NCI-H1694 (cell line): Measurements from ENCODE around the gene ZFHX3.
A peak's percentile ranks its signal among the peaks of the same experiment; 100 is the strongest.

Source experiments
- DNase-seq: peaks from one replicate; lab custom pipeline; 2025; lab: John Stamatoyannopoulos, UW

Gene ZFHX3

DNA sequence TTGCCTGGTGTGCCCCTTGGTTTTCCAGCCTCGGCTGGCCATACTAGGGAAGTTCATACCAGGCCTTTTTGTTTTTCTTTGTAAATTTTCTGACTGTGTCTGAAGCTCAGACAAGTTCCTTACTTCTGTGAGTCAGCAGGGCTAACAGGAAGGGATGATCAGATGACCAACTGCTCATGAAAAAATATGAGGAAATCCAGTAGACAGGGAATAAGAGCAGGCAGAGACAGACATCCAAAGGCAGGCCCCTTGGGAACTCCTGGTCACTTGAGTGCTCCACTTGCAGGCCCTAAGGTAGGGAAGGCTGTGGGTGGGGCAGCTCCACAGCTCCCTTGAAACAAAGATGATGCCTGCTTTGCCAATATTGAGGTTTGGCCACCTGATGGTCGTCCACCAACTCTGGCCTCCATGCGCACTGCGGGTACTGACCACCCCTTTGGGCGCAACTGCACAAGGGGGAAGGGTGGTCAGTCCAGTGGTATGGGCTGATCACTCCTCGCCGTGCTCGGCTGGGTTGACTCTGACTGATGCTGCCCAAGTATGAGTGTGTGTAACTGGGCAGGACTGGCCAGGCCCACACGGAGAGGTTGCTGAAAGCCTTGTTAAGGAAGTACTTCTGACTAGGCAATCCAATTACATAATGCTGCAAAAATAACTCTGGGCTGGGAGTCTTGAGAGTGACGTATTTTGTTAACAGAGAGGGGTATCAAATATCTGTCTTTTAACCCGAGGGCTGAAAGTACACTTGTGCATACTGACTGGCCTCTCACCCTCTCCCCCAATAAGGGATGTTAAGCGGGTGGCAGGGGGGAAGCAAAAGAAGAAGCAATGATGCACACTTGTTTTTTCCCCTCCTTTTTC lies 20.8 kb upstream of the ZFHX3 start:
- DNase-seq, result no peak

DNA sequence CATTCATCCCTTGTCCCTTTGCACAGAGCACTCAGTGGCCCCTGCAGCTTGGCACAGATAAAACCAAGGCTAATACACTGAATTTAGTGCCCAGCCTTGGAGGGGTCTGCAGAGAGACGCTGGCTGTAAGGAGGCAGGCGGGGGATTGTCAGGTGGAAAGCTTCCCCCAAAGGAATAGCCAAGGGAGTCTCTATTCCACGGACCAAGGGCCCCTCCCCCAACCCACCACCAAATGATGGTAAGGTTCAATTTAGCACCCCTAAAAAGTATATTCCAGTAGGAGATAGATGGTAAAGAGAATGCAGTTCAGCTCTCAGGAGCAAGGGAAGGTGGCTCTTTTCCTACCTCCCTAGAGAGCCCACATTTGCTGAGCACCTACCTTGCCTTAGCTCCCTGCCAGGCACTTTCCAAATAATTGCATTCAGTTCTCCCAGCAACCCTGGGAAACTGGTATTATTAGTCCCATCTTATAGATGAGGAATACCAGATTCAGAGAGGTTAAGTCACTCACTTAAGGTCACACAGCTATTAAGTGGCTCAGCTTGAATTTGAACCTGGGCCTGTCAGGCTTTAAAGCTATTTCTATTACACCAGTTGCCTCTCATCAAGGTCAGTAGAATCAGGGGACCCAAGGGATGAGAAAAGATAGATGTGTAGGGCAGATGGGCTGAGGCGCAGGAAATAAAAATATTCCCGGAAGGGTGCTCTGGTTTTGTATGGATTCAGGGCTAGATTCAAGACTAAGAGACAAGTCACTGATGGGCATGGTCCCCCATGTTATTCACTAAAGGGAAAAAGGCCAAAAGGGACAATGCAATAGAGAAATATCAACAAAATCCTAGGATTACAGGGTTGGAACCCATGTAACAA lies 20.0 kb upstream of the ZFHX3 start:
- DNase-seq, result no peak

DNA sequence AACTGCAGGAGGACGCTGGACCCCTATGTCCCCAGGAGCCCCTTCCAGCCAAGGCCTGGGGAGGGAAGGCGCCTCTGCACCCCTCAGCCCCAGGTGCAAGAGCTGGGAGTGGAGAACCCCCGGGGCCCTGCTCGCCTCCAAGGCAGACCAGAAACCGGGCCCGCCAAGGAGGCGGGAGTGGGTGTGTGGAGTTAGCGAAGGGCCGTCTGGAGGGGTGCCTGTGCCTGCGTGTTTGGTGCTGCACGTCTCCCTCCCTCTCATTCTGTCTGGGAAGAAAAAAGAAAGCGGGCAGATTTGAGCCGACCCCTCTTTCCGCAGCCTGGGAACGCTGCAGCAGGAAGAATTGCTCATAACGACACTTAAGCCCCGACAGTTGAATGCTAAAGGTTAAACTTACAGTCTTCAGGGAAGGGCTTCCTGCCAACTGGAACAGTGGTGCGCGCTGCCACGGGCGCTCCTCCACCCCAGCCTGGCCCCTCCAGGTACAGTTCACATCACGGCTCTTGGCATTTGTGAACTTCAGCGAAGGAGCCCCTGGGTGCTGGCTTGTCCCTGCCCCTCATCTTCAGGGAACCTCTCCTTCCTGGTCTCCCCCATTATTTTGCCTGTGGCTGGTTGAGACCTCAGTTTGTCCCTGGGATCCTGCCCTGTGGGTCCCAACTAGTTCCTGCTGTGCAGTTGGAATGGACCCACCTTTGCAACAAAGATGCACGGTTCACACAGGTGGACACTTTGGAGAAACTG lies 19.2 kb upstream of the ZFHX3 start:
- DNase-seq, result no peak

DNA sequence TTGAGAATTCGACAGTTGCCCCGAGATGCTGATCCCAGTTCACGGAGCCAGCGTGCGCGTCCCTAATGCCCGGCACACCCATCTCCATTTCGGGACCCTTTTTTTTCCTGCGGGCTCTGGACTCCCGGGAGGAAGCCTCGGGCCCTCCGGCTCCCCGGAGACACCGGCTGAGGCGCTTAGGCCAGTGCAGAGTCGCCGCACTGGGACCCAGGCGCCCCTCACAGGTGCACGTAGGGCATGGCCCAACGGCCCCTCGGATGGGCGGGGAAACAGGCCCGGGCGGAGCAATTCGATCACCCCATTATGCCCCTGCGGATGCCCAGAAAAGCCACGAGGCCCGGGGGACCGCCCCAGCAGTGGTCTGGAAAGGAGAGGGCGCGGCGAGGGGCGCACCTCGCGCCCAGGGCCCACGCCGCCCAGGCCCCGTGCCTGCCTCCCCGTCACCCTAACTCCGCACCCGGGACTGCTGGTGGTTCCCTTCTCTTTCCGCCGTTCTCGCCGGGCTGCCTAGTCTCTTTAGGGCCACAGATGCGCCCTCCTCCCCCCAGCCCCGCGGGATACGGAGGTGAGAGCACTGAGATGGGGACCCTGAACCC lies 18.5 kb upstream of the ZFHX3 start:
- DNase-seq, result no peak

DNA sequence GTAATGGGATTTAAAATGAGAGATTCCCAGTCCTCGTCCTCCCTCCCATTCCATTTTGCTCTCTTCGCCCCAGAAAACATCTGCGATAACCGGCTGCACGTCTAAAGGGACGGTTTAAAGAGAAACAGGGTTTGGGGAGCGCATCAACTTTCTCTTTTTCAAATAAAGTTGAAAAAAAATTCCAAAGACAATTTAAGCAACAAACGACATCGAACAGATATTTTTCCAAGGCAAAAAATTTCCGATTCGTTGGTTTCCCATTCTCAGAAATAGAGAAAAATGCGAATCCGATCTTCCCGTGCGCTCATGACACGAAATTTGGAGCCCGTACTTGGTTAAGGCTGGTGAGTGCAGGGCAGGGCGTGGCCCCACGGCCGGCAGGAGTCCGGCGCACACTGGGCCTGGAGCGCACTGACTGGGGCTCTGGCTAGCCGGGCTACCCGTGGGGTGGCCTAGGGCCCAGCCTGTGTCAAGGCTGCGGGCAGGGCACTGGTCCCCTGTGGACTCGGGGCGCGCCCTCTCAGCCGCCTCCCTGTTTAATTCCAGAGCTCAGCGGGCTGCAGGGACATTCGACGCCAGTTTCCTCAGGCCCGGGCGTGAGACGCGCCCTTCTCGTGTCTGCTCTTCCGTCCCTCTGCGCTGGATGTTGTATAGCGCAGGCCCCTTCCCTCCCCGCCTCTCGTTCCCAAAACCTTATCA lies 17.9 kb upstream of the ZFHX3 start:
- DNase-seq, result no peak

DNA sequence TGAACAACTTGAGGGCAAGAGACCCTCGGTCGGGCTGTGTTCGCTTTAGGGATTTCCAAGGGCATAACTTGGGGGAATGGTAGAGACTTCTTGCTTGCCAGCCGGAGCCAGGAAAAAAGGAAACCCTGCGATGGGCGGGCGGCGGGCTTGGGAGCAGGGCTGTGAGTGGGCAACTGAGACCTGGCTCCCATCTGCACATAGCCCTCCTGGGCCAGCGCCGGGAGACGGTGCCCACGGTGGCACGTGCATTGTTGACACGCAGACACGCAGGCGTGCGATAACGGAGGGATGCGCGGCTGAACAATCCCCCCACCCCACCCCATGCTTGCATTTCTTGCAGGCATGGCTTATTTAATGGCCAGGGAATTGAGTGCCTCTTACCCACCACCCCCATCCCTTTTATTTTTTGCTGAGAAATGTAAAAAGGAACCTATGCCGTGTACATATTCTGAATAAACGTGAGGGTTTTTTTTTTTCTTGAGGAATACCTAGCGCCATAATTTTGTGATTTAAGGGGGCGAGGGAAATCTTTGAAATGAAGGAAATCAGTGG lies 17.1 kb upstream of the ZFHX3 start:
- no peak for DNase-seq

DNA sequence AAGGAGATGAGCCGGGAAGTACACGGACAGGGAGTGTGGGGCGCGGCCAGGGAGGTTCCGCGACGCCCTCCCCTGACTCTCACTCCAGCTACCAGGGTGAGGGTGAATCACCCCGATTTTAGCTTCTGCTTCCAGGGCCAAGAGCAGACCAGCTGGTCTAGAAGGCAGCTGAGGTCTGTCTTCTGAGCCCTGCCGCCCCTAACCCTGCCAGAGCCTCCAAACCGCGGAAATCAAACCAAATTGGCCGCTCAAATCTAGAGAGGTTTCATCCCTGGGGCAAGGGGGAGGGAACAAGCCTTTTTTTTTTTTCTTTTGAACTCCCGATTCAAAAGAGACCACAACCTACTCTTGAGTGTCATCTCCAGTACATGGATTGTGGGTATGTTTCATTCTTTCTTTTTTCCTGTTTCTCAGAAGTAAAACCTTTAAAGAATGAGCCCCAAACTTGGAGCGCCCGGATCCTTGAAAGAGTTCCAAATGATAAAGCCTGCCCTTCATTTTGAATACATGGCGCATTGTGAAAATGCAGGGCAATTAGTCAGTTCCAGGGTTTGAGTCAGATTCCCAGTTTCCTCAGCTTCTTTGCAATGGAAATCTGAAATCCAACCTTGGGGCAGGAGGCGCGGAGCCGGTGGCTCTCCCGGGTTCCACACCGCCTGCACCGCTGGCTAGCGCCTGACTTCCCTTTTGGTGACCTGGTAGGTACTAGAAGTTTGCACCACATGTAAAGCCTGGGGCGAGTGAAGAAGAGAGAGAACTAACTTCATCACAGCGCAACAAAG lies 16.5 kb upstream of the ZFHX3 start:
- DNase-seq, result no peak

DNA sequence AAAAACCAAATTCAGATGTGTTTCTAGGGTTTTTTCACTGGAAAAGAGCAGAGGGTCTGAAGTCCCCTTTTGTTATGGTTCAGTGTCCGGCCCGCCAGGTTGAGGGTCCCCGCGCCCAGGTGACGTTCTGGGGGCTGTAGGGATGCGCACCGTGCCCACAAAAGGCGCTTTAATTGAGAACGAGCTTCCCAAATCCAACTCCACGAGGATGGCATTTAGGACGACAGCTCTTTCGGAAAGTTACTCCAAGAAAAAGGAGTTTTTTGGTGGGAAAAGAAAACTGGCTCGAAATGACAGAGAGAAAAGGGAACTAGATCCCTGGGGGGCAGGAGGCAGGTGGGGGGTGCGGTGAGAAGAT lies 15.9 kb upstream of the ZFHX3 start:
- DNase-seq, result no peak

DNA sequence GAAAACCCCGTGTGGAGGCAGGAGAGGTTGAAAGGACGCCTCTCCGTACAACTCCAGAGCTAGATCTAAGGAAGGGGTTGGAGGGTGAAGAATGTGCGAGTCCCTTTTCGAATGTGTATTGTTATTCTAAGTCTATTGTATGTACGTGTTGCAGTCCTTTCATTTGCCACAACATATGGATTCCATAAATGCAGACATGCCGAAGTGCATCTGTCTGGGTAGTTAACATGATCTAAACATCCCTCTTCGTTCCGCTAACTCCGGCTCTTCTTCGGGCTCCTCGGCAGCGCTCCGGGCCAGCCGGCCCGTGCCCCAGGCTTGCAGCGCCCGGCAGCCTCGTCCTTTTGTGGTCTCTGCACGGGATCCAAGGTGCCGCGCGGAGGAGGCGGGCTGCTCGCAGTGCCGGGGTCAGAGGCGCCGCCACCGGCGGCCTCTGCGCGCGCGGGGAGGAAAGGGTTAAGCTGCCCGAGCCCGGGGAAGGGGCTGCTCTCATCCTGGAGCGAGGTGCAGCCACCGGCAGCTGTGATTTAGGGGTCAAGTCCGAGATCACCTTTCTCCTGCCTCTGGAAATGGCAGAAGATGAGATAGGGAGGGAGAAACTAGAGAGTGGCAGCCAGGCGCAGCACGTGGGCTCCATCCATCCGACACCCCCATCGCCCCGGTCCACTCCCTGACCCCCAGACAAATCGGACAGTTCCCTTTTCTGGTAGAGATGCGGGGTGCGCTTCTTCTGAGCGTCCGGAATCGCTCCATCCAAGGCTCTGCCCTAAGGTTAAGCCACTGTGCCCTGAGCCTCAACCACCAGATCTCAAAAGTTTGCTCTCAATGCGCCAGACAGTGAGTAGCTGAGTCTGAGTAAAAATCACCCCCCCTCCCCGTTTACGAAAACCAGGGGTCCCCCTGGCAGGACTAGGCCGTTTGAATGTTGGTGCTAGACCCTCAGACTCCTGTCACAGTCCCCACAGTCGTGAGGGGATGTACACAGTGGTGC lies 15.1 kb upstream of the ZFHX3 start:
- DNase-seq, result no peak

DNA sequence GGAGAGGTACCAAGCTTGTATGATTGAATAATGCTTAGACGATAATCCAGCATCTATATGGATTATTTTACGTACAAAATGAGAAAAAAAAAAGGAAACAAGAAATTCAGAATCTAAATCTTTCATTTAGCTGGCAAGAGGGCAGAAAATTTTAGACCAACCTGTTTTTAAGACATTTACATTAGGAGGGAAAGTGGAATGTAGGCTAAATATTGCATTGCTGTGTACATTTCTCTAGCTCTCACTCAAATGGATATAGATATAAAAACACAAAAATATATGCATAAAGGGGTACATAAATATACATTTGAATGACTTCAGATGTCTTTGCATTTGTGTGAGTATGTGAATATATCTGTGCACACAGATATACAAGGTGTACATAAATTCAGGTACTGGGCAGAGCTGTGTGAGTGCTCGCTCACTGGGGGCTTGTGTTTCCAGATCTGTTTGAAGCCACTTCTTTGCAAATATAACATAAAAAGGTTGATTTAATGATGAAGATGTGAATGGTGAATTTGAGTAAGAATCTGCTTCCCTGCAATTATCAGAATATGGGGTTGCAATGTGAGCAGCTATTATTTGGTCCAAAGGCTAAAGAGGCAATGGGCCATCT lies 14.2 kb upstream of the ZFHX3 start:
- no peak for DNase-seq

DNA sequence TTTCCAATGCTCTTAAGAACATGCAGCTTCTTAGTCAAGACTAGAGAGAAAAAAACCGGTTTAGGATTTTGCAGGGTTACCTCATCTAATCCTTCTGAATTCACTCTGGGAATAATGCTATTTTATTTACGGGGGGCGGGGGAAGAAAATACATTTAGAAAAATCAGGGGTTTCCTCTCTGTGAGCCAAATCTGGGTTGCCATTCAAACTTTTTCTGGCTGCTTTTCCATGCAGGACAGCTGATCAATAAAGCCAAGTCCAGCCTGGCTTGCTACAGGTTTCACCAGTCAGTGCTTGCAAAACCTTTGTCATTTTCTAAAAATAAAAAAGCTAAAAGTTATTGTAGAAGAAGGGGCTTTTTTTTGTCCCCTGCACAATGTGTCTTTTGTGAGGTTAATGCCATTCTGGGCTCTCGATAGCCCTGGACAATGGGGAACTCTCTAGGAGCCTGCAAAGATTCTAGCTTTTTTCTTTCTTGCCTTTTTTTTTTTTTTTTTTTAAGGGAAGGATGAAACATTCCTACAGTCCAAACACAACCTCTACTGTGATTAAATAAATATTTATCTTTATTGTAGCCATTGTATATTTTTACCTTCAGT lies 13.1 kb upstream of the ZFHX3 start:
- no peak for DNase-seq

DNA sequence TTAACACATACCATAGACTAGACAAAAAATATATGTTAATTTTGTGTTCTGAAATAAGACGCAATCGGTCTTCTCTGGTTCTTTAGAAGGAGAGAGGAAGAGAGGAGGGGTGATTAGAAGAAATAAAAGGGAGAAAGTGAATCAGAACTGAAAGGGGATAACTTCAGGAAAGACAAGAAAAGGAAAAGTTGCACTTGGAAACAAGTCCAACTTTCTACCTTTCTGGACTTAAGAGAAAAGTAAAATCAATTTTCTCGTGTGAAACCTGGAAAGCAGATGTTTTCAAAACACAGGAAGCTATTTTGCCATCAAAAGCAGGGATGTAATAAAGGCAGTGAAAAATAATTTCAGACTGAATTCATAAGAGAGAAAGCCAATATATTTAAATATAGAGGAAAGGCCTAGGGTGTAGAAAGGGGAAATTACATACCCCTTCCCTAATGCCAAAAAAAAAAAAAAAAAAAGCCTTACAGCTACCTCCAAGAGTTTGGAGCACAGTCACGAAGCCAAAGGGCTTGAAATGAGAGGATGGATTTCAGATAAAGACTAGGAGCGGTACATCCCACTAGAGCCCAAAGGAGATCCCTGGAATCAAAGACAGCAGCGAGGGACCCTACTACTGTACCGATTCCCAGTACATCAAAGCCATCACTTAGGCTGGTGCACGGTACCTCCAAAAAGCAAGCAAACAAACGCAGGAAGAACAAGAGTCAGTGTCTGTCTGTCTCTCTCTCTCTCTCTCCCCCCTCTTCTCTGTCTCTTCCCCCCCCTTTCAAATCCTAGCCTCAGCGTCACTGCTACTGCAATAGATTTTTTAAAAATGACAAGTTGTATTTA lies 12.1 kb upstream of the ZFHX3 start:
- DNase-seq, result no peak

DNA sequence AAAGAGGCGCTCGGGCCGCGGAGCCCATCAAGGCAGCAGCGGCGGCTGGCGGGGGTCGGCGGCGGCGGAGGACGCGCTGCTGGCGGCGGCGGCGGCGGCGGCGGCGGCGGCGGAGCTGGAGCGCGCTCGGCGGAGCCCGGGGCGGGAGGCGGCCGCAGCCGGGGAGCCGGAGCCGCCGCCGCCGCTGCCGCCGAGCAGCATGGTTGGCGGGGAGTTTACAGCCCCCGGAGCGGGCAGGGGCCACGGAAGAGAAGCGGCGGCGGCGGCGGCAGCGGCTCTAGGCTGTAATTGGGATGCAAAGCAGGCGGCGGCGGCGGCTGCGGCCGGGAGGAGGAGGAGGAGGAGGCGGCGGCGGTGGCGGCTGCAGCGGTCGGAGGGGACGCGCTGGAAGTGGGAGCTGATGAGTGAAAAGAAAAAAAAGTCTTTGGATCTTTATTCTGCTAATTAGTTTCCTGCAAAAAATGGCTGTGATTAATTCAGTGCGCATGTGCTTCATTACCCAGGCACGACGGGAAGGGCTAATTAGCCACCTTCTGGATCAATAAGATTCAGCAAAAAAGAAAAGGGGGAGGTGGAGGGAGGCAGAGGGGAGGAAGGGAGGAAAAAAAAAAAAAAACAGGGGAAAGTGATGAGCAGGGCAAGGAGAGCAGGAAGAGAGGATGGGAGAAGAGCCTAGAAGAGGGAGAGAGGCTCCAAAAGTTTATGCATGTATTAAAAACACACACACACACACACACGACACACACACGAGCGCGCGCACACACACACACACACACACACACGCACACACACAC lies 10.9 kb upstream of the ZFHX3 start:
- peak; percentile 33 for DNase-seq

DNA sequence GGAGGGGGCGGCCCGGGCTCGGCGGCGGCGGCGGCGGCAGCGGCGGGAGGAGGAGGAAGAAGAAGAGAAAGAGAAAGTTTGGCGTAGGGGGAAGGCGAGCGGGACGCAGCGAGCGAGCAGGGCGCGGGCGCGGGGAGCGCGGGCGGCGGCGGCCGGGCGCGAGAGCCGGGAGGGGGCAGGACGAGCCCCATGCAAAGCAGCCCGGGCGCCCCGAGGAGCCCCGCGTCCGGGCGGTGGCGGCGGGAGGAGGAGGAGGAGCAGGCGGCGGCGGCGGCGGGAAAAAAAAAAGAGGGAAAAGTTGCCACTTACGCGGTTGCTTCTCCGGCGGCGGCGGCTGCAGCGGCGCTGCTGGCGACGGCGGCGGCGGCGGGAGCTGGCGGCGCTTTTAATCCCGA lies 10.3 kb upstream of the ZFHX3 start:
- DNase-seq, result no peak

DNA sequence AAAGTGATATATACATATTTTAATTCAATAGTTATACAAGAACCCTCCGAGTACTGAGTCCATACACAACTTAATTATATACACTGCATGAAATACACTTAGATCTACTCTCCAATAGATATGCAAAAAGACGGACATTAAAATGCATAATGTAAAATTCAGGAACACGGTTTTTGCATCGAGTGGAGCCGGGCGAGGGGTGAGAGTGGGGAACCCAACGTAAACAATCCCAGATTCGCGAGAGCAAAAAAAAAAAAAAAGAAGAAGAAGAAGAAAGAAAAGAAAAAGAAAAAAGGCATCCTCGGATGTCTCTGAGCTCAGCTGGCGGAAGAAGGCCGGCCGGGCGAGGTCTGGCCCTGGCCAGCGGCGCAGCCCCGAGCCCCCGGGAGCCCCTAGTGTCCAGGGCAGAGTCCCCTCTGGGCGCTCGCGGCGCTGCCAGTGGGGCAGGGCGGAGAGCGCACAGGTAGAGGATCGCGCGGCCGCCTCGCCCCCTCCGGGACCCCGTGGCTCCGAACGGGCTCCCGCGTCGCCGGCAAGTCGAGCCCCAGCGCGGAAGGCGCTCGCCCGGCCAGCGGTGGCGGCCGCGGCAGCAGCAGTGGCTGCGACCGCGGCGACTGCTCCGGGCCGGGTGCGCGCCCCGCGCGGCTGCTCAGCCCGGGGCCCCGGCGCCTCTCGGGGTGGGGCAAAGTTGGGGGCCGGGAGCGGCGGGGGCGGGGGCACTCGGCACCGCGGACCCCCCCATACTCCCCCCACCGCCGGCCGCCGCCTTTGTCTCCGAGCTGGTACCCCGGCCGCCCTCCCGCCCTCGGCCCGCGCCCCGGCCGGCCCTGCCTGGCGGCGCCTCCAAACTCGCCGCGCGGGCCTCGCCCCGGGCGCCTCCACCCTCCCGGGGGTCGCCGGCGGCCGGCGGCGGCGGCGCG lies 9.6 kb upstream of the ZFHX3 start:
- no peak for DNase-seq

DNA sequence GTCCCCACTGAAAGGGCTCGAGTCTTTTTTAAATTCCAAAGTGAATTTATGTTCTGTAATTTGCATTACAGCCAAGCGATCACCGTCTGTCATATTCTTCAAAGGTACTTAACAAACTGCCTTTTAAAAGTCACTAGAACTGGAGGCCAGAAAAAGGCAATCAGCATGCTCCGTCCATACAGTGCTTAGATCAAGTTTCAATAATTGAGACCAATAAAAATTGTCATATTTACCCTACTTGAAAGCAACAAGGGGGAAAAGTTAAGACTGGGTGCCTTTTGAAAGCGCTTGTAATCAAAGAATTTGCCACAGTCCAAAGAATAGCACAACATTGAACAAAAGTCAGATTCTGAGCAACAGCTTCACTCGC lies 9.0 kb upstream of the ZFHX3 start:
- DNase-seq, result no peak
